Putamen (tissue), 1 donor: Measurements from ENCODE around the gene MPC2.
"Not testable (repeated sequence)": the region's sequence is repeated elsewhere in the genome, so short reads cannot be mapped to it uniquely, and the experiment has no call there.

ENCODE experiments used
- DNase-seq: peaks from one replicate; pipeline ENCODE4 v3.0.0-alpha.2; 2016; ENCODE audit warnings: low spot score

Gene MPC2

DNA sequence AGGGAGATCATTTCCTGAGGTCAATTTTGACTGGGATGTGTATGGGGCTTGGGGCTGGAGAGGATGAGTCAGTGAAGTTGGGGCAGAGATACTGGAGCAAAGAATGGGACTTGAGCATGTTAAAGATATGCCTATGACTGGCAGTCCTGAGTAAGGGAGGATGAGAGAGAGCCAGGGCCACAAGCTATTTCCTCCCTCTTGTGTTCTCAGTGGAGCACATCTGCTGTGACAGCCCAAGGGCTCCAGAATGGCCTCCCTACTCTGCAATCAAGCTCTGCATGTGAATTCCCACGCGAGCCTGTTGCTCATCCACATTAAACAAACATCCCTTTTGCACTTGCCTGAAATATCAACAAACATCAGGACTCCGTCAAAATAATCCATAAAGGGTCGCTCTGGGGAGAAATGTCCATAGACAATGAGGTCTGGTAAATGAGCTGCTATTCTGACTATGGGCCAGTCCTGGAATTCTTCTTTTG, 32.2 kb downstream of the MPC2 start:
- no peak for DNase-seq

- no peak for DNase-seq
These were observed 36.0 kb downstream of the MPC2 start for GRCh38 chr1:167900907-167901306.

DNA sequence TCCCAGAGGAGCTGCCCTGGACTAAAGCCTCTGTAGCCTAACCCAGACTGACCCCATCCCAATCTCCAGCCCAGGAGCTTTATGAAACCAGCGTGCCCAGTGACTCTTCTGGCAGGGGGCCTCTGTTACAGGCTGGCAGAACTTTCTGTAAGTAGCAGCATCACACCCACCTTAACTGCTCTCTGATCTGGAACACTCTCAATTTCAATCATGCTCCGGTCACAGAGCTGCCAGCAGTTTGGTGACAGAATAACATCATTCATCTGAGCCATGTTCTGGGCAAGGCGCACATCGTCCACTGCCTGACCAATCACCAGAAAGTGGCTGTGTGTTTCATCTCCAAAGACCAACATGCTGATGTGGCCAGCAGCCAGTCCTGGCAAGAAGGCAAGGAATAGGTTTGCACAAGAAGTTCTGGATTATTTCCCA, 37.6 kb downstream of the MPC2 start:
- DNase-seq = no peak

DNA sequence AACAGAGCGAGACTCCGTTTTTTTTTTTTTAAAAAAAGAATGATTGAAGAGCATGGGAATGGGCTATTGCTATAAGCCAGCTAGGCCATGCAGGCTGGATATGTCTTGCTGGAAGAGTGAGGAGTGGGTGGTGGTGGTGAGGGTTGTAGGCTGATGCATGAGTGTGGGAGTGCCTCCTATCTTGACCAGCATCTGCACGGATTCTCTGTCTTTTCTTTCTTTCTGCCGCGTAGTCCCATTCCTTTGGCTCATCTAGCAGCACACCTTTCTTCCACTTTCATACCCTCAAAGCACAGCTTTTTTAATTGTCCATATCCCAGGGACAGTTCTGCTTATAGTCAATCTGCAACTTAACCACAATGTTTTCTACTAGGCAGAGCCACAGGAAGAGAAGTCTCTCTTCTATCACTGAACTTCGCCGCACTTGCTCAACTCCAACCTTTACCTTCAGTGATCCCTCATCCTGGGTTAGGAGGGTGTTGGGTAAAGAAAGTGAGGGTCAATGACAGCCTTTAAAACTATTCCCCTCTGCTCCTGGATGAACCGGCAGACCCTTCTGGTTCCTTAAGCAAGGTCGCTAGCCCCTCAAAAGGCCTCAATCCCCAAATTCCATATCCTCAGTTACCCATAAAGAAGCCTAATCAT, 38.2 kb downstream of the MPC2 start:
- DNase-seq = no peak

DNA sequence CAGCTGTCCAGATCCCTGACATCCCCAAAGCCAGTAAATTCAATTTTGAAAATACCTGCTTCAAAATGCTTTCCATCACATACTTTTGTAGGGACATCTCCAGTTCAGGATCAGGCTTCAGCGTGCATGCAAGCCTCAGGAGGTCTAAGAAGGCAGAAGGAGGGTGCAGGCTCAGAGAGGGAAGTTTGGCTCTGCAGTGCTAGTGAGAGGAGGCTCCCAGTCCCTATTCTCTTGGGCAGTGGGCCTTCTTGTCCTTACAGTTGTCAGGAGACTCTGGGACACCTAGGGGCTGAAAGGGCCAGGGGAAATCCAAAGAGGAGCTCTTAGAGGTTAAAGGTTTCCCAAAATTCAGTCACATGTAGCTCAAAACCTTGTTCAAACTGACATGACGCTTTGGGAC, 43.1 kb downstream of the MPC2 start:
- no peak for DNase-seq

- no peak for DNase-seq
These were observed 46.5 kb downstream of the MPC2 start for GRCh38 chr1:167890400-167890799.

GRCh38 chr1:167887187-167887586, 49.7 kb downstream of the MPC2 start:
- DNase-seq = not testable (repeated sequence)

- DNase-seq = no peak
These were observed 54.5 kb downstream of the MPC2 start for GRCh38 chr1:167882376-167882775.

- no peak for DNase-seq
These were observed 55.1 kb downstream of the MPC2 start for GRCh38 chr1:167881786-167882185.

- no peak for DNase-seq
These were observed 55.8 kb downstream of the MPC2 start for GRCh38 chr1:167881069-167881468.

DNA sequence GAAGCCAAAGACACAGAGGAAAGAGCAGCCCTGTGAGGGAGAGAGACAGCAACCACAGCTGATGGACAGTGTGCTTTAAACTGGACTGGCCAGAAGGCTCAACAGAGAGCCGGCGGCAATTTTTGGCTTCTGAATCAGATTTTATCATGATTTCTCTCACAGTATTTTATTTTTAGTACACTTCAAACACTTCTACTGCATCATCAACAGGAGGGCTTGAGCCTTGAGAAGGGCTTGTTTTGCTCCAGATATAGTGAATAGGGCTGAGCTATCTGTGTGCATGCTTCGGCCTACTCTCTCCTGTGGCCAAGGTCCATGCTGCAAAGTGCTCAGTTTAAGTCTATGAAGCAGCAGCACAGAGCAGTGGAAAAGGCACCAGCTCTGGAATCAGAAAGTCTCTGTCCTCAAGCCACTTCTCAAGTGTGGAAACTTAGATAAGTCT, 56.3 kb downstream of the MPC2 start:
- no peak for DNase-seq

DNA sequence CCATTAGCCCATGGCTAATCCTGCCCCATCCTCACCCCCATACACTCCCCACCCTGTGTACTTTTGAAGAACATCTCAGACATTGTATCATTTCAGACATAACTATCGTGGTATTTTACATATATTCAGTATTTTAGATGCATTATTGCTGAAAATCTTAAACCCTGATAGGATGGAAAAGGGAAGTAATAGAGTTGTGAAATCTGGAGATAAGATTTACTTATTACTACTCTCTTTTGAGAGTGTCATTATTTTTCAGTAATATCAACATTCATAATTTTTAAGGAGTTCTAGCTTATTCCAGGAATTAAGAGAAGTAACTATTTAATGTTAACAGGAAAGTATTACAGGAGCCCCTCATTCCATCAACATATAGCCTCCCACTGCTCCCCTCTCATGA, 57.4 kb downstream of the MPC2 start:
- DNase-seq = no peak

- no peak for DNase-seq
These were observed 58.3 kb downstream of the MPC2 start for GRCh38 chr1:167878372-167879160.

DNA sequence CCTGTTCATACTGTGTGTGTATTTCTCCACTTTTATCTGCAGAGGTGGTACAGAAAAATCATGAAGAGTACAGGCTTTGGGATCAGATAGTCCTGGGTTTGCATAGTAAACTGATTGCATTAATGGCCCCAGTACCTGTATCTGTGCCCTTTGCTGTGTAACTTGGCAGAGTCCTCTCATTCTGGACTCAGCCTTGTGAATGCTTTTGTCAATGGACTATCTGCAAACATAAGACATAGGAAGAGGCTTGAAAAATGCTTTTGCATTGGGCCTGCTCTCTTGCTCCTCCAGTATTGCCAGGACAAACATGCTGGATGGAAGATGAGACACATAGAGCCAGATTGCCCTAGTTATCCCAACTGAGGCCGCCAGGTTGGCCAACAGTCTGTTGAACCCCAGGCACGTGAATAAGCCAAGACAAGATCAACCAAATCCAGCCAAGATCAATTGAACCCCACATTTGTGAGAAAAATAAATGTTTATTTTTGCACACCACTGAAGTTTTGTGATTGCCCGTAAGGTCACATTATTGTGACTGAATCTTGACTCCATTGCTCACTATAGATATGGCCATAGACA, 60.2 kb downstream of the MPC2 start:
- DNase-seq = no peak

- DNase-seq = no peak
These were observed 65.5 kb downstream of the MPC2 start for GRCh38 chr1:167871331-167871730.

- DNase-seq = not testable (repeated sequence)
These were observed 67.5 kb downstream of the MPC2 start for GRCh38 chr1:167869157-167870001.

DNA sequence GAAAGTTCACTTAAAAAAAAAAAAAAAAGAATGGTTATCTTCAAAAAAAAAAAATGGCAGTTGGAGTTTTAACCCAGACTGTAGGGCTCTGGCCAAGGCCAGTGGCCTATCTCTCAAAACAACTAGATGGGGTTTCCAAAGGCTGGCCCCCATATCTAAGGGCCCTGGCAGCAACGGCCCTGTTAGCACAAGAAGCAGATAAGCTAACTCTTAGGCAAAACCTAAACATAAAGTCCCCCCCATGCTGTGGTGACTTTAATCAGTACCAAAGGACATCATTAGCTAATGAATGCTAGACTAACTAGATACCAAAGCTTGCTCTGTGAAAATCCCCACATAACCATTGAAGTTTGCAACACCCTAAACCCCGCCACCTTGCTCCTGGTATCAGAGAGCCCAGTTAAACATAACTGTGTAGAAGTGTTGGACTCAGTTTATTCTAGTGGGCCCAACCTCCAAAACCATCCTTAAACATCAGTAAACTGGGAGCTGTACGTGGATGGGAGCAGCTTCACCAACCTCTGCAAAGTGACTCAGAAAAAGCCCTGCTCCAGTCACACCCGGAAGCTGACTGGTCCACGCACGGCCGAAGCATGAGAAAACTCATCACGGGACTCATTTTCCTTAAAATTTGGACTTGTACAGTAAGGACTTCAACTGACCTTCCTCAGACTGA, 70.0 kb downstream of the MPC2 start:
- DNase-seq = not testable (repeated sequence)
